ENCODE data around the gene PTPRK.

PTPRK gene

DNA sequence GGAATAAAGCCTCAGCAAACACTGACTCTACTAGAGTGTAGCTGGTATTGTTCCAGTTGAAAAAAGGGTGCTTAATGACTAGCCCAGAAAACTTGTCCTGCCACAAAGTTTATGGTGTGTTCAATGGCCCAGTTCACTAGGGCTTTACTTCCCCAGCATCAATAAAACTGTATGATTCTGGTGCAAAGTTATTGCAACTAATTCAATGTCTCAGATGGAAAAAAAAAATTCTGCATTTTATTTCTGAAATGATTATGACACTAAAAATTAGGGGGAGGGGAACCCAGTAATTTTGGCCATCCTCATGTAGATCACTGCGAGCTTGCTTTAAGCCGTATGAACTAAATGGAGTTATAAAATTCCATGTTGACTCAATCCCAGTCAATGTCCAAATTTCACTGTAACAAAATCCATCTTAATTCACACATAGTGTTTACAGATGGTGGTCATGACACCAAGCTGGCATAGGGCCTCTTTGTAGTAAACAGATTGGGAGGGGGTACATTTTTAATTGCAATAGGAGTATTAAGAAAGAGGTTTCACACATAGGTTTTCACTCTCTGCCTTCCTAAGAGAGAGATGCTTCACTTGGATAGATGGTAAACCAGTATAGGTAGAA, 41.2 kb downstream of the PTPRK start:
- Histone ChIP-seq H3K27ac (no peak overlapping the region), H3K36me3 (no peaks in the 10 kb centered on the region), H3K27me3 (no peaks in the 10 kb centered on the region), H3K9me3 (no peaks in the 10 kb centered on the region), H3K4me3 (peak overlapping the region in 1 of 2 donors; percentile 1), H3K4me1 (peaks cover 0 to 18% (median 8%) of the 10 kb centered on the region in 4 donors)
- intact Hi-C loops (cut with DNase I; ENCODE audit: low total_unique reads) = no loop called here
- TF ChIP-seq, protein P1, sequence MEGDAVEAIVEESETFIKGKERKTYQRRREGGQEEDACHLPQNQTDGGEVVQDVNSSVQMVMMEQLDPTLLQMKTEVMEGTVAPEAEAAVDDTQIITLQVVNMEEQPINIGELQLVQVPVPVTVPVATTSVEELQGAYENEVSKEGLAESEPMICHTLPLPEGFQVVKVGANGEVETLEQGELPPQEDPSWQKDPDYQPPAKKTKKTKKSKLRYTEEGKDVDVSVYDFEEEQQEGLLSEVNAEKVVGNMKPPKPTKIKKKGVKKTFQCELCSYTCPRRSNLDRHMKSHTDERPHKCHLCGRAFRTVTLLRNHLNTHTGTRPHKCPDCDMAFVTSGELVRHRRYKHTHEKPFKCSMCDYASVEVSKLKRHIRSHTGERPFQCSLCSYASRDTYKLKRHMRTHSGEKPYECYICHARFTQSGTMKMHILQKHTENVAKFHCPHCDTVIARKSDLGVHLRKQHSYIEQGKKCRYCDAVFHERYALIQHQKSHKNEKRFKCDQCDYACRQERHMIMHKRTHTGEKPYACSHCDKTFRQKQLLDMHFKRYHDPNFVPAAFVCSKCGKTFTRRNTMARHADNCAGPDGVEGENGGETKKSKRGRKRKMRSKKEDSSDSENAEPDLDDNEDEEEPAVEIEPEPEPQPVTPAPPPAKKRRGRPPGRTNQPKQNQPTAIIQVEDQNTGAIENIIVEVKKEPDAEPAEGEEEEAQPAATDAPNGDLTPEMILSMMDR (IDR thresholded peaks at IDR 0.05) = no peak
- no peak for DNase-seq

DNA sequence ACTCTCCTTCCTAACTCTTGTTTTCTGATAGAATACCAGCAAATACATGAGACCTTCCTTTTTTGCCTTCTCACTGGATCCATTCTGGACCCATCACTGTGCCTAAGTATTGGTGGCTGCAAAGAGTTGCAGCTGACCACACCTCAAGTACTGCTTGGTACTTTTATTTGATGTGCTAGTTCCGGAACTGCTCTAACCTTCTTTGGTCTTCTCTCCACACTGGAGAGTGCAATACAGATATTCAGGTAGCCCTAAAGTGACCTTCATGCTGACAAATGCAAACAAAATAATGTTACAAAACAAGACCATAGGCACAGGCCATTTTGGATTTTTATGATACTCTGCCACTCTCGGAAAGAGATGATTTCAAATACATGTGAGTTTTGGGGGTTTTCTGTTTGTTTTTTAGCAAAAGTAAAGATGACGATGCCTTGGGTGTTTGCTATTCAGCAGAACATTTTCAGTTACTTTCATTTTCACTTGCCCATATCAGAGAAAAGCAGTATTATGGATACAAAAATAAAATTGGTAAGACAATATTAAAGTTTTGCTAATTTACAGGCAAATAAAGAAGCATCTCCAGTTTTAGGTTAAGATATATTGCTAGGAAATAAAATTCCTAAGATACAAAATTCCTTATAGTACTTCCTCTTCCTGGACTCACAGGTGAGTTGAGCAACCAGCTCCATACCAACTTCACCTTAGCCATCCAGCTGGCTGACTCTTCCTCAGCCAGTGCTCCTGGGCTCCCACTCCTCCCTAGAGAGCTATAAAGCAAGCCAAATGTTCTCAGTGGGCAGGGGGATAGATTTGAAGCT, 42.0 kb downstream of the PTPRK start:
- intact Hi-C loops (cut with DNase I; ENCODE audit: low total_unique reads) = no loop called here
- H3K27ac ChIP-seq = no peak overlapping the region

DNA sequence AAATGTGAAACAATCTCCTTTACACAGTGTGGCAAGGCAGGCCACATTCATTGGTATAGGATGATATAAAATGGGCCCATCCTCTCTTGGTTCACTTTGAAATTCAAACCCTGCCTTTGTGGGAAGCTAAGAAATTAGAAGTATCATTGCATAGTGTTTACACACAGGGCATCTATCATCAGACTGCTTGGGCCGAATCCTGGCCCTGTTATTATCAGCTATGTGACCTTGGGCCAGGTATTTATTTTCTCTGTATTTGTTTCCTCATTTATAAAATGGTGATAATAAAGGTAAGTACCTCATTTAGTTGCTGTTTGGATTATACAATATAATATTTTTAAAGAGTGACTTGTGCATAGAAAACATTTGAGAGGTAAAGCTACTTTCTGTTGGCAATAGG, 45.5 kb downstream of the PTPRK start:
- DNase-seq = no peak
- no peaks in the 10 kb centered on the region for H3K9me3 ChIP-seq
- no peak overlapping the region for H3K27ac ChIP-seq
- H3K4me3 ChIP-seq = no peak overlapping the region
- no peaks in the 10 kb centered on the region for H3K36me3 ChIP-seq
- TF ChIP-seq, protein P1 (IDR thresholded peaks at IDR 0.05) = no peak
- no peaks in the 10 kb centered on the region for H3K27me3 ChIP-seq
- peaks cover 0 to 16% (median 9%) of the 10 kb centered on the region in 4 donors for H3K4me1 ChIP-seq
- intact Hi-C loops (cut with DNase I; ENCODE audit: low total_unique reads) = no loop called here

More for the DNA sequence above, 42.0 kb downstream of the PTPRK start:
- no peak for DNase-seq
- peaks cover 0 to 18% (median 10%) of the 10 kb centered on the region in 4 donors for H3K4me1 ChIP-seq
- H3K9me3 ChIP-seq = no peaks in the 10 kb centered on the region
- H3K27me3 ChIP-seq = no peaks in the 10 kb centered on the region
- no peaks in the 10 kb centered on the region for H3K36me3 ChIP-seq
- H3K4me3 ChIP-seq = peak overlapping the region; percentile 1 to 17
- TF ChIP-seq, protein P1 (IDR thresholded peaks at IDR 0.05) = no peak

DNA sequence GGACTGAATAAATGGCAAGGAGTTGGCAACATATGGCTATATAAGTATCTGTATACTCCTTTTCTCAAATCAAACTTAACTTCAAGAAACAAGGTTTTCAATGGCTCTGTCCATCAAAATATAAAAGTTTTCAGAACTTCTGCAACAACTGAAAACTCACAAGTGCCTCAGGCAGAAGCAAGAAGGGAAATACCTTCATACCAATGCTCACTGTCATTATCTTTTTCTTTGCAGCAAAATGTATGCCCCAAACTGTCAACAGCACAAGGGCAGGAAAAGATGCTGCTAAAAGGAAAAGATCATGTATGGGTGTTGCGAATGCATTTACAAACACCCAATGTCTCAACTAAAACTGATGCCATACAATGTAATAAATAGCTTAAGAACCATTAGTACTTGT, 45.9 kb downstream of the PTPRK start:
- TF ChIP-seq, protein P1 (IDR thresholded peaks at IDR 0.05) = no peak
- H3K36me3 ChIP-seq = no peaks in the 10 kb centered on the region
- peaks cover 0 to 16% (median 7%) of the 10 kb centered on the region in 4 donors for H3K4me1 ChIP-seq
- no peak overlapping the region for H3K27ac ChIP-seq
- DNase-seq = no peak
- H3K4me3 ChIP-seq = no peak overlapping the region
- intact Hi-C loops (cut with DNase I; ENCODE audit: low total_unique reads) = no loop called here
- H3K9me3 ChIP-seq = no peaks in the 10 kb centered on the region
- no peaks in the 10 kb centered on the region for H3K27me3 ChIP-seq

DNA sequence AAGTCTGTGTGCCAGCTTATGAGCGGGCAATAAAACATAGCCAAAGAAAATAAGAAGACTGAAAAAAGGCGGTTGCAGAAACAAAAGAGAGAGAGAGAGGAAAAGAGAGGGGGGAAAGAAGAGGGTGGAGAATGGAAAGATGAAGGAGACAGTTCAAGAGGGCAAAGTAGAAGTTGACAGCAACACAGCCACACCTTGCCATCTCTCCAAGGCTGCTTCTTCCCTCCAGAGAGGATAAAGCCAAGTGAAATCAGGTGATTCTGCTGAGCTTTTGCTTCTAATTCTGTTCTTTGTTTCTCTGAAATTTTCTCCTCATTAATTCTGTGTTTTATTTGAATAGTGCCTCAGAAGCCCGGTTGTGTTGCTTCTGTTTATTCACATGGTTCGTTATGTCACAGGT, 48.5 kb downstream of the PTPRK start:
- H3K27me3 ChIP-seq = no peaks in the 10 kb centered on the region
- no peak overlapping the region for H3K27ac ChIP-seq
- TF ChIP-seq, protein P1 (IDR thresholded peaks at IDR 0.05) = no peak
- no peaks in the 10 kb centered on the region for H3K36me3 ChIP-seq
- intact Hi-C loops (cut with DNase I; ENCODE audit: low total_unique reads) = no loop called here
- H3K4me3 ChIP-seq = no peak overlapping the region
- no peaks in the 10 kb centered on the region for H3K9me3 ChIP-seq
- peaks cover 0 to 4% (median 0%) of the 10 kb centered on the region in 4 donors for H3K4me1 ChIP-seq
- no peak for DNase-seq

All from tibial artery (tissue), 4 donors.